ENCODE results near the gene HNF4A. TPM values are rescaled to one million over a fixed set of nuclear protein-coding genes. Genes with fewer than 3 reads are reported as not detected.

Gene HNF4A
- total and polyA plus RNA-seq, 2 donors (not counting 3 experiments of a cell fraction or from before 2014, with no cell fraction given) = not detected

GRCh38 chr20:44394702-44395460, 39.4 kb downstream of the HNF4A start:
- DNase-seq (ENCODE audit: low read depth, low spot score) (no peak), FAIRE-seq (no peak)
- H3K27ac ChIP-seq (ENCODE audit: insufficient read depth, low read depth, low read length) = no peak overlapping the region
- dilution Hi-C loops (cut with MboI; ENCODE audit: extremely low pct_ligation_motif_present, low sequenced_read_pairs) = no loop called here
- H3K4me2 ChIP-seq (ENCODE audit: insufficient read depth, low read length) = no peak overlapping the region
- ChIA-PET CTCF (interaction anchor here (1.5 to 2.5 kb wide), 2 partner anchors 11 to 178 kb away, joined by 4 to 23 read pairs; no protein-coding TSS in a partner anchor), POLR2A (no interaction called here)
- no peak overlapping the region for H3K9ac ChIP-seq (replicated peaks; ENCODE audit: extremely low read depth, insufficient read depth, low read length)
- no peaks in the 10 kb centered on the region for H3K4me1 ChIP-seq (ENCODE audit: control insufficient read depth, extremely low read depth, insufficient read depth, low read length)
- H3K27me3 ChIP-seq (ENCODE audit: control insufficient read depth in 2 of 2, insufficient read depth in 2 of 2, low read length in 2 of 2) = peaks cover 1 to 2% of the 10 kb centered on the region in 2 experiments
- no peaks in the 10 kb centered on the region for H3K36me3 ChIP-seq (ENCODE audit: control insufficient read depth in 2 of 2, extremely low read depth in 1 of 2, insufficient read depth in 2 of 2, low read length in 2 of 2)
- no peaks in the 10 kb centered on the region for H3K79me2 ChIP-seq (ENCODE audit: control insufficient read depth, insufficient read depth, low read length)
- H2AFZ ChIP-seq (ENCODE audit: low read depth, low read length) = no peak overlapping the region
- no peak for TF ChIP-seq POLR2A (IDR thresholded peaks at IDR 0.05; ENCODE audit: low read depth, low read length)
- TF ChIP-seq JUN (IDR thresholded peaks at IDR 0.05; ENCODE audit: borderline replicate concordance, insufficient read depth, insufficient read length, low read depth) = no peak
- no peak for TF ChIP-seq MAX (IDR thresholded peaks at IDR 0.05; ENCODE audit: insufficient read depth, insufficient read length)
- TF ChIP-seq FOS (IDR thresholded peaks at IDR 0.05; ENCODE audit: borderline replicate concordance, insufficient read depth, low read length) = no peak
- TF ChIP-seq MYC (IDR thresholded peaks at IDR 0.05; ENCODE audit: low read depth, low read length) = no peak
- no peak for TF ChIP-seq POLR2AphosphoS5 (IDR thresholded peaks at IDR 0.05; ENCODE audit: insufficient read depth, low read depth, low read length)
- no peak for TF ChIP-seq EZH2 (IDR thresholded peaks at IDR 0.05; ENCODE audit: borderline replicate concordance, low read depth, low read length, severe bottlenecking)
- TF ChIP-seq CTCF (IDR thresholded peaks at IDR 0.05; ENCODE audit: extremely low read depth in 1 of 2, insufficient read depth in 1 of 2, low read depth in 1 of 2, low read length in 2 of 2) = no peak
- TF ChIP-seq GATA2 (IDR thresholded peaks at IDR 0.05; ENCODE audit: insufficient read depth, insufficient read length, low read depth, low read length) = no peak
- intact Hi-C loops (cut with micrococcal nuclease) = no loop called here
- no peaks in the 10 kb centered on the region for H4K20me1 ChIP-seq (replicated peaks; ENCODE audit: control insufficient read depth, extremely low read depth, insufficient read depth, low read length)
- no peak overlapping the region for H3K4me3 ChIP-seq (replicated peaks in 1 of 3; ENCODE audit: insufficient read depth in 1 of 3, low read depth in 1 of 3, low read length in 3 of 3)
- no peaks in the 10 kb centered on the region for H3K9me3 ChIP-seq (replicated peaks; ENCODE audit: control insufficient read depth, insufficient read depth, low read length)
- H3K9me1 ChIP-seq (replicated peaks; ENCODE audit: control insufficient read depth, extremely low read depth, insufficient read depth, low read length) = no peaks in the 10 kb centered on the region
- BruUV-seq (replicated peaks) = no TSS peak
